Muscle of leg (tissue), 11 donors: ENCODE data around the gene CD9. TPM values are rescaled to one million over a fixed set of nuclear protein-coding genes. Genes with fewer than 3 reads are reported as not detected.

Experiments
- DNase-seq: peaks from one replicate; pipeline ENCODE4 v3.0.0; 2013
- H3K27ac ChIP-seq: one replicate; pipeline ENCODE4 v1.5.1; 2013; ENCODE audit warnings: mild to moderate bottlenecking, low read length, control low read depth
- H3K27me3 ChIP-seq: one replicate; pipeline ENCODE4 v1.6.1; 2013; ENCODE audit warnings: low read length; ENCODE audit not compliant: control insufficient read depth, insufficient read depth
- H3K36me3 ChIP-seq: one replicate; pipeline ENCODE4 v1.6.1; 2013; ENCODE audit warnings: low read length; ENCODE audit not compliant: control insufficient read depth, insufficient read depth
- H3K4me1 ChIP-seq: one replicate; pipeline ENCODE4 v1.6.1; 2013; ENCODE audit warnings: low read length; ENCODE audit not compliant: control insufficient read depth, insufficient read depth
- H3K4me3 ChIP-seq: one replicate; pipeline ENCODE4 v1.5.1; 2013; ENCODE audit warnings: low read length, control low read depth
- H3K9me3 ChIP-seq: replicated peaks from 2 replicates; pipeline ENCODE4 v1.6.1; 2013; ENCODE audit warnings: low read depth, low read length; ENCODE audit not compliant: control insufficient read depth
- WGBS: methylation state at CpG from one replicate; pipeline ENCODE4 v1.1.5; 2013; ENCODE audit warnings: missing lambda C conversion rate; ENCODE audit not compliant: insufficient coverage; 5-methylcytosine and 5-hydroxymethylcytosine counted together
- polyA plus RNA-seq, 8 donors: library from polyadenylated mRNA; unstranded; fragments of 120-200 nt; gene quantifications; one replicate each; pipeline versions ENCODE4 v1.2.1 to v1.2.3, GENCODE V29; 2013; ENCODE audit warnings: inconsistent platforms in 1 of 8, low replicate concordance in 1 of 8; ENCODE audit not compliant: insufficient read length in 8 of 8, insufficient read depth in 1 of 8
- total RNA-seq: library from RNA; stranded (reverse); fragments of 120-200 nt; gene quantifications from one replicate; pipeline ENCODE4 v1.2.4, GENCODE V29; 2013

The CD9 gene
- total and polyA plus RNA-seq, 9 donors = 39.5 to 94.5 (median 60.7) TPM

DNA sequence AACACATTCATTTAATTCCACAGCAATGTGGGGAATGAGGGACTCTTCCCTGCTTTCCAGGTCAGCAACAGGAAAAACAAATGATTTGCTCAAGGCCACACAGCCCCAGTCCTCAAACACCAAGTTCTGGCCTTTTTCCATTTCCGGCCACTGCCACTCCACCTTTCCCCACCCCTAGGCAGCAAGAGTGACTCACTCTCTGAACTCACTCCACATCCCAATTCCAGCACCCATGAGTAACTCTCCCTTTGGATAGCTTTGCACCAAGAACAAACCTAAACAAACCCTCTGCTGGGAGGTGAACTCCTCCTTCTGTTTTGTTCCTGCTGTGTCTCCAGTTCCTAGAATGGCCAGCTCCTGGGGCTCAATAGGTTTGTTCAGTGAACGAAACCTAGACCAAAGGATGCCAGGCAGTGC is 79.9 kb downstream of the CD9 start:
- no peak overlapping the region for H3K27ac ChIP-seq
- WGBS = 72% methylated on average over 2 of the region's 2 CpGs
- H3K4me1 ChIP-seq = peaks cover 13% of the 10 kb centered on the region
- H3K4me3 ChIP-seq = no peak overlapping the region
- no peaks in the 10 kb centered on the region for H3K9me3 ChIP-seq
- H3K36me3 ChIP-seq = no peaks in the 10 kb centered on the region
- H3K27me3 ChIP-seq = peaks cover 28% of the 10 kb centered on the region
- DNase-seq = no peak

- H3K4me3 ChIP-seq = no peak overlapping the region
- H3K9me3 ChIP-seq = no peaks in the 10 kb centered on the region
- H3K27me3 ChIP-seq = peaks cover 28% of the 10 kb centered on the region
- DNase-seq = no peak
- peaks cover 13% of the 10 kb centered on the region for H3K4me1 ChIP-seq
- H3K27ac ChIP-seq = no peak overlapping the region
- 90% methylated on average over 11 of the region's 11 CpGs for WGBS
- no peaks in the 10 kb centered on the region for H3K36me3 ChIP-seq
Observed at GRCh38 chr12:6280672-6281071, 80.5 kb downstream of the CD9 start.

DNA sequence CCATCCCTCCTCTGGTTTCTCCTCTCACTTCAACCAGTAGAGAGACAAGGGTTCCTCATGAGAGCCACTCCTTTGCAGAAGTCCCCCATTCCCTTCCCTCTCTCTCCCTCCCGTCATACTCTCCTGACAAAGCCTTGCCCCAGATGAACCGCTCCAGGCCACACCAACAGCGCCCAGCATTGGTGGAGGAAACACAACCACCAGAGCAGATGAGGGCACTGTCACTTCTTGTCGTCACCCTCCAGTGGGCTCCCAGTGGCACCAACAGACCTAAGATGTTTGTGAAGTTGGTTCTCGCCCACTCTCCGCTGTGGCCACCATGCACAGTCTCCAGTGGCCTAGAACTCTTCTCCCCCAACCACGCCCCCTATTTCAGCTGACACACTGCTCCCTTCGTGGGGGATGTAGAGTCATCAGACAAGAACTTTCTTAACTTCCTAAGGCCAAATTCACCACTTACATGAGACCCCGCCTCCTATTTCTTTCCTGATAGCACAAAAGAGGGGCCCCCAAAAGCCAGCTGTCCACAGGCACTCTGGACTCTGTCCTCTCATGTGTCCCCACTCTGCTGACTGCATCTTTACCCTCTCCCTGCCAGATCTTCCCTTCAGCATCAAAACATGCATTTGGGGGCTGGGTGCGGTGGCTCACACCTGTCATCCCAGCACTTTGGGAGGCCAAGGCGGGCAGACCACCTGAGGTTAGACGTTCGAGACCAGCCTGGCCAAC is 81.0 kb downstream of the CD9 start:
- Histone ChIP-seq H3K9me3 (no peaks in the 10 kb centered on the region), H3K4me3 (no peak overlapping the region), H3K4me1 (peaks cover 13% of the 10 kb centered on the region), H3K27ac (no peak overlapping the region), H3K27me3 (peaks cover 25% of the 10 kb centered on the region), H3K36me3 (no peaks in the 10 kb centered on the region)
- 91% methylated on average over 11 of the region's 13 CpGs for WGBS
- no peak for DNase-seq

DNA sequence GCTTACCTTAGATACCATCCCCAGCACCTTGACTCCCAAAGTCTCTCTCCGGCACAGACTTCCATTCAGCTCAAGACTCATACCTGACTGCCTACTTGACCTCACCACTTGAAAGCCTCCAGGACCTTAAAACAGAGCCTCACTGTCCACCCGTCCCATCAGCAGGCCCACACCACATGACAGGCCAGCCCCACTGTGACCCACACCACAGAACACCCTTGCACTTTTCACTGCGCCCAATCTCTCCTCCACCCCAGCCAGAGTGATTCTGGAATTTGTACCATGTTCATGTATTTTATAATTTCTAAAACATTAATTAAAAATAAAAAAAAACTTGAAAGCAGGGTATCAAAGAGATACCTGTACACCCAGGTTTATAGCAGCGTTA is 82.2 kb downstream of the CD9 start:
- no peaks in the 10 kb centered on the region for H3K9me3 ChIP-seq
- 89% methylated on average over 2 of the region's 4 CpGs for WGBS
- DNase-seq = no peak
- no peaks in the 10 kb centered on the region for H3K36me3 ChIP-seq
- no peak overlapping the region for H3K27ac ChIP-seq
- H3K27me3 ChIP-seq = peaks cover 25% of the 10 kb centered on the region
- H3K4me3 ChIP-seq = no peak overlapping the region
- peaks cover 13% of the 10 kb centered on the region for H3K4me1 ChIP-seq

GRCh38 chr12:6284273-6284672 is 84.1 kb downstream of the CD9 start:
- Histone ChIP-seq H3K36me3 (no peaks in the 10 kb centered on the region), H3K4me3 (no peak overlapping the region), H3K27me3 (peaks cover 15% of the 10 kb centered on the region), H3K27ac (no peak overlapping the region), H3K4me1 (peaks cover 2% of the 10 kb centered on the region), H3K9me3 (no peaks in the 10 kb centered on the region)
- no peak for DNase-seq
- 86% methylated on average over 9 of the region's 12 CpGs for WGBS

DNA sequence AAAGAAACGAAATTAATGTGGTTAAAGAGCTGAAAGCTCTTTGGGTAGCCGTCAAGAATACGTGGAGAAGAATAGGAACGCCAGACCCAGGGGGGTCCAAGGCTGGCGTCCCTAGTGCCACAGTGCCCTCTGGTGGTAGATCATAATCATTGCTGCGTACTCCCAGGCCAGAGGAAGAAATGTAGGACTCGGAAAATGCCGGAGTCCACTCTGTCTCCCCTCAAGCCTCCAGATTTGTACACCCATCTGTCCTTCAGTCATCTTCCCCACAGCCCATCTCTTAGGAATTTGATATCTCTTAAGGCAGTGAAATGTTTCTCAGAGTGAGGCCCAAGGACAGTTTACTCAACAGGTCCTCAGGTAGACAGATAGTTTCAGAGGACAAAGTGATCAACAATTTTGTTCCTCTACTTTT is 84.9 kb downstream of the CD9 start:
- Histone ChIP-seq H3K27ac (no peak overlapping the region), H3K9me3 (no peaks in the 10 kb centered on the region), H3K4me3 (no peak overlapping the region), H3K36me3 (no peaks in the 10 kb centered on the region), H3K27me3 (peaks cover 8% of the 10 kb centered on the region), H3K4me1 (no peaks in the 10 kb centered on the region)
- DNase-seq = peak; percentile 79
- WGBS = 0% methylated on average over 5 of the region's 8 CpGs

GRCh38 chr12:6285532-6286306 is 85.5 kb downstream of the CD9 start:
- DNase-seq = no peak
- no peaks in the 10 kb centered on the region for H3K36me3 ChIP-seq
- H3K4me3 ChIP-seq = no peak overlapping the region
- no peak overlapping the region for H3K27ac ChIP-seq
- no peaks in the 10 kb centered on the region for H3K9me3 ChIP-seq
- H3K4me1 ChIP-seq = no peaks in the 10 kb centered on the region
- WGBS = no CpG with 5 or more reads among the region's 1 CpG
- H3K27me3 ChIP-seq = peaks cover 5% of the 10 kb centered on the region

Other genes starting within 250 kb of the CD9 start
- gene VWF, start 75.7 kb upstream of the CD9 start, total RNA-seq = 47.8 TPM
- 10 to 100 TPM; 61.4 to 98.6 (median 83.2) TPM for gene VWF, start 75.7 kb upstream of the CD9 start, polyA plus RNA-seq
- gene PLEKHG6, start 110.3 kb downstream of the CD9 start, total RNA-seq = 0.58 TPM
- gene PLEKHG6, start 110.3 kb downstream of the CD9 start, polyA plus RNA-seq = 1 to 10 TPM in 6 of 8 donors, under 1 TPM in 2; 0.26 to 6.0 (median 1.4) TPM
- 38.5 TPM for gene TNFRSF1A, start 141.7 kb downstream of the CD9 start, total RNA-seq
- 10 to 100 TPM; 55.0 to 92.0 (median 66.4) TPM for gene TNFRSF1A, start 141.7 kb downstream of the CD9 start, polyA plus RNA-seq
- gene SCNN1A, start 175.2 kb downstream of the CD9 start, total RNA-seq = not detected
- gene SCNN1A, start 175.2 kb downstream of the CD9 start, polyA plus RNA-seq = 1 to 10 TPM in 1 of 8 donors, under 1 TPM in 6, not detected in 1; 0.17 to 4.1 (median 0.24) TPM
- 32.9 TPM for gene LTBR, start 183.8 kb downstream of the CD9 start, total RNA-seq
- 10 to 100 TPM; 34.8 to 48.2 (median 40.2) TPM for gene LTBR, start 183.8 kb downstream of the CD9 start, polyA plus RNA-seq
- gene CD27, start 244.6 kb downstream of the CD9 start, total RNA-seq = 0.27 TPM
- 1 to 10 TPM in 3 of 8 donors, under 1 TPM in 5; 0.43 to 1.6 (median 0.53) TPM for gene CD27, start 244.6 kb downstream of the CD9 start, polyA plus RNA-seq